HG03196 (cell line): ENCODE data around the gene FGD4.

ENCODE experiments used
- ATAC-seq: cut with Tn5 transposase; IDR thresholded peaks from one replicate; pipeline ENCODE4 v1.9.1; 2021; ENCODE audit not compliant: unreplicated experiment

Gene FGD4

GRCh38 chr12:32659908-32660440, 260.6 kb downstream of the FGD4 start:
- no peak for ATAC-seq

GRCh38 chr12:32661706-32662105, 262.3 kb downstream of the FGD4 start:
- no peak for ATAC-seq

GRCh38 chr12:32662665-32663064, 263.3 kb downstream of the FGD4 start:
- ATAC-seq, result no peak

- no peak for ATAC-seq
Measured at GRCh38 chr12:32666018-32666417, 266.7 kb downstream of the FGD4 start.

- no peak for ATAC-seq
Measured at GRCh38 chr12:32669584-32669983, 270.2 kb downstream of the FGD4 start.

GRCh38 chr12:32671930-32672780, 272.8 kb downstream of the FGD4 start:
- ATAC-seq, result peak; percentile 48

- peak; percentile 96 for ATAC-seq
Measured at GRCh38 chr12:32679091-32679919, 279.9 kb downstream of the FGD4 start, which contains the start of gene DNM1L. Gene DNM1L, plus strand, starts transcription at chr12:32679301. Its CDS starts 63 bp downstream, at chr12:32679364.

- no peak for ATAC-seq
Measured at GRCh38 chr12:32679920-32680237, 280.5 kb downstream of the FGD4 start.

- ATAC-seq, result no peak
Measured at GRCh38 chr12:32680787-32681186, 281.4 kb downstream of the FGD4 start.

GRCh38 chr12:32681272-32681671, 281.9 kb downstream of the FGD4 start:
- ATAC-seq, result no peak

GRCh38 chr12:32686340-32686739, 287.0 kb downstream of the FGD4 start:
- no peak for ATAC-seq

- no peak for ATAC-seq
Measured at GRCh38 chr12:32688786-32689185, 289.4 kb downstream of the FGD4 start.

- no peak for ATAC-seq
Measured at GRCh38 chr12:32690927-32691326, 291.6 kb downstream of the FGD4 start.

GRCh38 chr12:32692358-32692757, 293.0 kb downstream of the FGD4 start:
- no peak for ATAC-seq

- no peak for ATAC-seq
Measured at GRCh38 chr12:32693036-32693435, 293.7 kb downstream of the FGD4 start.
